GM10847 (cell line): Measurements from ENCODE around the gene KLF16.

Source experiments
- POLR2A ChIP-seq: IDR thresholded peaks from 2 replicates; pipeline ENCODE4 v1.6.1; 2011; ENCODE audit not compliant: insufficient read length; ENCODE audit errors: extremely low read depth

The KLF16 gene

DNA sequence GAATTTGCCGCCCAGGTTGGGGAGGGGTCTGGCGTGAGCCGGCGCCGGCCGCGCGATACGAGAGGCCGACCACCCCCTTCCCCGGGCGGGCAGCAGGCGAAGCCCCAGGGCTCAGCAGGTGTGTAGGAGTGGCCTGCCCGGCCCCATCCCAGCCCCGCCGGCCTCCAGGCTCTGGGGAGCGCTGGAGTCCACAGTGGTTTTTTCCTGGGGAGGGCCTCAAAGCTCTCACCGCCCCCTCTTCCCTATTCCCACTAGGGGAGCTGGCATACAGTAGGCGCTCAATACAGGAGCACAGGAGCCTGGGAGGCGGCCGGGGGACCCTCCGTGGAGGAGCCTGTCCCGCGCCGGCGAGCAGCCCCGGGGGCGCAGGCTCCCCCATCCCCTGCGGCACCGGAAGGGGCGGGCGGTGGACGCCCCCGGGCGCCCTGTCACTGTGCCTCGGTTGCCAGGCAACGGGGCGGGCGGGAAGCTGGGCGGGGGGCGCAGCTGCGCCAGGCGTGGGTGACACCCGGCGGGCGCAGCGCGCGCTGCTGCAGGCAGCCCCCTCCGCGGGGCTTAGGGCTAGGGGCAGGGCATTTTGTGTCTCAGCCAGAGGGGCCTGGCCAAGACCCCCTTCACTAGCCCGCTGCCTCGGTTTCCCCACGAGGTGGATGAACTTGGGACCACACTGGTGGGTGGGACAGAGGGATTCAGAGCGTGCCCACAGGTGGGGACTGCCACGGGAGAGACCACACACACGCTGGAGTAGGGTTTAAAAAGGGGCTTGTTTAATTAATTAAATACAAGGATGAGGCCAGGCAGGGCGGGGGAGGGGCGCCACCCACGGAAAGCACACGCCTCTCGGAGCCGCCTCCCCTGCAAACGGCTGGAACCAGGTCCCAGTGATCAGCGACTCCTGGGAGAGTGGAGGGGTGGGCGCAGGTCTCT lies 11.5 kb downstream of the KLF16 start:
- TF ChIP-seq POLR2A = no peak

DNA sequence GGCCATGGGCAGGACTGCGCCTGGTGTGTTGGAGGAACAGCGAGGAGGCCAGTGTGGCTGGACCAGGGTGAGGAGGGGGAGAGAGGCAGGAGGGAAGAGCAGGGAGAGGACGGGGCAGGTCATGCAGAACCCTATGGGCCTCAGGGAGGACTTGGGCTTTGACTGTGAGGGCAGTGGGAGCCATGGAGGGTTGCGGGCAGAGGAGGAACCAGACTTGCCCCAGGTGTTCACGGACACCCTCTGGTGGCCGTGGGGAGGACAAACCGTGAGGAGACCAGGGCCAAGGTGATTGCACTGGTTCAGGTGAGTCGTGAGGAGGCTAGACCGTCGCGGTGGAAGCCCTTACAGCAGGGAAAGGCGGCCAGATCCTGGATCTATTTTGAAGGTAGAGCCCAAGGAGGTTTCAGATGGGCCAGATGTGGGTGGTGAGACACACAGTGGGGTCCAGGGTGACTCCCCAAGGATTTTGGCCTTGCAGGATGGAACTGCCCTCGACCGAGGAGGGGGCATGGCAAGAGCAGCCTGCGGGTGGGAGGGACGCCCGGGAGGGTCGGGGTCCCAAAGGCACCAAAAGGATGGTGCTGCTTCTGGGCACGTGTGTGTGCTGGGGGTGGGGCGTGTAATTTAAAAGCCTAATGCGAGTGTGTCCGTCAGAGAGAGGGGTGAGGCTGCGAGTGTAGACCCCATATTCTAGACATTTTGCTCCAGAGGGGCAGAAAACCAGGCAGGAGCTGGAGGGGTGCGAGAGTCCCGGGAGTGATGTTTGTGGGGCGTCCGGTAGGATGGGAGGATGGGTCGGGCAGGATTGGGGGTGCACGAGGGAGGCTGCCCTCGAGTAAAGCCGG lies 12.3 kb downstream of the KLF16 start:
- TF ChIP-seq POLR2A = no peak

DNA sequence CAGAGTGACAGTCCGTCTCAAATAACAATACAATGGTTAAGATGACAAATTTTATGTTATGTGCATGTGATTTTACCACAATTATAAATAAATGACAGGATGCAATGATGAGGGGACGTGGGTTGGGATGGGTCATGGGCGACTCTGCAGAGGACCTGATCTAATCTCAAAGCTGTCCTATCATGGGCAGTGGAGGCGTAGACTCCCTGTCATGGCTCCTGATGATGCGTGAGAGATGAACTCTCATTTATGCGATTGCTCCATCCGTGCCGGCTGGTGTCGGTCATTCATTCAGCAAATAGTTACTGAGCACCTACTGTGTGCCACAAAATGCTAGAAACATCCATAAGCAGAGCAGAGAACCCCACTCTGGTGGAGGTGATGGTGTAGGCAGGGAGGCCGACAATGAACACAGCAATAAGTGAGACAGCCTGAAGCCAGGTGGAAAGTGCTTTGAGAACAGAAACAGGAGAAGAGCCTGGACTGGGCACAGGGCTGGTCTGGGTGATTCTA lies 13.4 kb downstream of the KLF16 start:
- TF ChIP-seq POLR2A = no peak

- no peak for TF ChIP-seq POLR2A
Observed at GRCh38 chr19:1849132-1849474, 14.3 kb downstream of the KLF16 start.

GRCh38 chr19:1848399-1849131 lies 14.8 kb downstream of the KLF16 start, which contains the start of gene REXO1:
TSS of gene REXO1 (minus strand) at chr19:1848483. CDS start at chr19:1848358, 125 bp downstream.
- TF ChIP-seq POLR2A = peak; percentile 68

DNA sequence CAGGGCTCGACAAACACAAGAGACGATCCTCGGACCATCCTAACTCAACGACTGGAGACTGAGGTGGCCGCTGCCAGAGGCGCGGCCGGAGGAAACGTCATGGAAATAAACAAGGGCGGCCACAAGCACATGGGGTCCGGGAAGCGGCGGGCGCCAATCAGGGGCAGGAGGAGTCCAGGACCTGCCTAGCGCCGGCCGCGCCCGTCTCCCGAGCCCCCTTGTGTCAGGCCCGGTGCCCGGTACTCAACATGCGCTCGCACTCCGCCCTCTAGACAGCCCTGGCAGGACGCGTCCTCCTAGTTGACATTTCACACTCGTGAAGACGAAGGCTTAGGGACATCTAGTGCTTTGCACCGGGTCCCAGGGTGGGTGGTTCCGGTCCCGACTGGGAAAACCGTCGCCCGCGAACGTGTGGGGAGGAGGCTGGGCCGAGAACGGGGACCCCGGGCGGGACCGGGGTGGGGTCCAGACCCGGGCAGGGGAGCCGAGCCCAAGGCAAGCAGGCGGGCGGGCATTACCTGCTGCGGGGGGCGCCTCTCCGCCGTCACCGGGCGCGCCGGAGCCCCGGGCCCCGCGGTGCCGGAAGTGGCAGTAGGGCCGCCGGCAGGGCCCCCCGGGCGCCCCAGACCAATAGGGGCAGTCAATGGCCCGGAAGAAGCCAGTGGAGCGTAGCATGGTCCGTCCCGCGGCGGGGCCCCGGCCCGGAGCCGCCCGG lies 15.5 kb downstream of the KLF16 start:
- TF ChIP-seq POLR2A = no peak

- TF ChIP-seq POLR2A = no peak
Observed at GRCh38 chr19:1847348-1847683, 16.1 kb downstream of the KLF16 start.

DNA sequence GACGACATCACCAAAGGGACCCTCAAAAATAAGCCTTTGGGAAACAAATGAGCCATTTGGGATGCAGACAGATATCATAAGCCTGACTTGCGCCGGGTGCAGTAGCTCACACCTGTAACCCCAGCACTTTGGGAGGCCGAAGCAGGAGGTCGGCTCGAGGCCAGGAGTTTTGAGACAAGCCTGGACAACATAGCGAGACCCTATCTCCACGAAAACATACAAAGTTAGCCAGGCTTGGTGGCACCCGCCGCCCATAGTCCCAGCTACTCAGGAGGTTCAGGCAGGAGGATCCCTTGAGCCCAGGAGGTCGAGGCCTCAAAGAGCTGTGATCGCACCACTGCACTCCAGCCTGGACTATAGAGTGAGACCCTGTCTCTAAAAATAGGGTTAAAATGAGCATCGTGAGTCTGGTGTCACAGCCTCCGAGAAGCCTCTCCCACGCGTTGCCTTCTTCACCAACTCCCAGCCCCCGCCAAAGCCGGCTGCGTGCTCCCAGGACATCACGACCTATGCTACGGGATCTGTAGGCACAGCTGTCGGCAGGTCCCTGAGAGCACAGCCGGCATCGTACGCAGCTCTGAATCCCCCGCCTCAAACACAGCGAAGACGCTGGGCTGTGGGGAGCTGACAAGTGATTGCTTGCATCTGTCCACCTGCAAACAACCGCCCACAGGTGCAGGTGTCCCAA lies 16.7 kb downstream of the KLF16 start:
- TF ChIP-seq POLR2A = no peak

- TF ChIP-seq POLR2A = no peak
Observed at GRCh38 chr19:1845642-1846041, 17.7 kb downstream of the KLF16 start.

DNA sequence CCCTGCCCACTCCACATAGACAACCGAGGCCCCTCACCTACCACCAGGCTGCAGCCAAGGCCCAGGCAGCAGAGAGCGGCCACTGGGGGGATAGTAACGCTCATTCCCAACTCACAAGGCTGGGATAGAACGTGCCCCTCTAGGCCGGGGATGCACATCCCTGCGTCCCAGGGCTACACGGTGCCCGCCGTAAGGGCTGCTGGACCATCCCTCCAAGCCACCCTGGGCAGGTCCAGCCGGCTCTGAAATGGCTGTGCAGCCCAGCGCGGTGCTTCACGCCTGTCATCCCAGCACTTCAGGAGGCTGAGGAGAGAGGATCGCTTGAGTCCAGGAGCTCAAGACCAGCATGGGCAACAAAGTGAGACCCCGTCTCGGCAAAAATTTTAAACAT lies 18.3 kb downstream of the KLF16 start:
- no peak for TF ChIP-seq POLR2A

DNA sequence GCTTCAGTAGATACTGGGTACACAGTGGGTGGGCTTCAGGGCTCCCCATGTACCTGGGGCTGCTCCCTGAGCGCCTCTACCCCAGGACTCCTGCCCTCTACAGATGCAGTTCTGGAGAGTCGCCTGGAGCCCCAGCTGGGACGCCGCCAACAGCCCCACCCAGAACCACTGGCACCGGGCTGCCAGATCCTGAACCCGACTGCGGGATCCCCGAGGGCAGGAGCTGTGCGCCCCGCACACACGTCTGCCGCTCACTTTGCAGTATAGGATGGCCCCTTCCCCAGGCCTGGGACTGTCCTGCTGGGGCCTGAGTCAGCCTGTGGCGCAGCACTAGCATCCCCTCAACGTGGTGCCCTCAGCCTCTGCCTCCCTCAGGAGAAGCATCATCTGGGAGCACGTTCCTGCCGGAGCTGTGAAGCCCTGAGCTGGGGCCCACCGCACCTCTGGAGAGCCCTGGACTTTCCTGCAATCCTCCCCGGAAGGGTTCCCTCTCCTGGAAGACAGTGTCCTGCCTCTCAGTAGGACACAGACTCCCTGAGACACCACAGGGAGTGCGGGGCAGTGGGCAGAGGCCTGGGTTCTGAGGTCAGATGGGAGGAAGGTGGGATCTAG lies 18.8 kb downstream of the KLF16 start:
- TF ChIP-seq POLR2A = no peak

DNA sequence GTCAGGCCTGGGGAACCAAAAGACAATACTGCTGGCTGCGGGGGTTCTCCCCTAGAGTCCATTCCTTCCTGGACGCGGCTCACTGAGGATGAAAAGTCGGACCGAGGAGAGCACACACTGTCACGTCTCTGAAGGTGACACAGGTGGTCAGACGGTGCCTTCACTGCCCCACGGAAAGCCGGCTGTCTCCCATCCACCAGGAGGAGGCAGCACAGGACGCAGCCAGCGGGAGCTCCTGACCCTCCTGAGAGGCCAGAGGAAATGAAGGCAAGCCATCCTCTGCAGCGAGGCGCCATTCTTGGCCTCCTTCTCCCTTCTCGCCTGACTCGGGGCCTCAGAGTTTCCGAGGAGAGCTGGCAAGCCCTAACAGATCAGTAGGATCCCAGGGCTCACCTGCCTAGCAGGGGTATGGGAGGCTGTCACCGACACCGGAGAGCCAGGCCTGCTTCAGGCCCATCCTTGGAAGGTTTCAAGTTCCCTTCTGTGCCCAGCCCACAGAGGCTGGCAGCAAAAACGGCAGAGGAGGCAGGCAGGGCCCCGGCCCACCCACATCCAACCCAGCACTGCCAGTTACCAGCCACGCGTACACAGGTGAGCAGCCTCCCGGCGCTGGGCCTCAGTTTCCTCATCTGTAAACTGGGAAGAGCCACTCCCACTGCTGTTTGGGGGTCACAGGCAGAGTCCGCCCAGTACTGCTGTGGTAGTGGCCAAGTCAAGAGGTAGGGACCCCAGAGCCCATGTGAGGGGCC lies 19.6 kb downstream of the KLF16 start:
- TF ChIP-seq POLR2A = no peak

GRCh38 chr19:1843116-1843515 lies 20.3 kb downstream of the KLF16 start:
- no peak for TF ChIP-seq POLR2A
